Heart left ventricle (tissue), 13 donors: ENCODE results near the gene NKTR.

Source experiments
- POLR2A ChIP-seq, 2 donors: fragments of 450-650 bp; IDR thresholded peaks; one replicate each; pipeline ENCODE4 v1.6.1; 2017; ENCODE audit warnings: antibody characterized with exemption in 2 of 2, mild to moderate bottlenecking in 2 of 2, moderate library complexity in 2 of 2
- TF ChIP-seq, protein P1 (sequence below), 12 donors: fragments of 200-600 bp; sonication (generic) in 4 of 12; IDR thresholded peaks; one replicate each; pipeline versions ENCODE4 v1.5.0 to v1.8.0; 2018 to 2022; ENCODE audit warnings: antibody characterized with exemption in 12 of 12, mild to moderate bottlenecking in 5 of 12
- donor health status: ischemic (EF 13 %, LVEDD 7.1; RV severe dilation, severe dysfunction).
- donor health status: DM: no; HTN: yes; CAD: no.
- donor health status: DM: no; HTN: no; CAD: no.
- donor health status: ischemic (EF 25% LVEDD 6.9; RV normal size, moderate dysfunction).
- donor health status: ischemic (EF 25% LVEDD 5.7; RV mildly dilated, moderate dysfunction).
- donor health status: ischemic (EF 35%, LVEDD 5.7; RV mildly dilated, moderate dysfunction).
- donor health status: nonischemic (EF 11% LVEDD 7.7; RV severe dilation, severe dysfunction).
- donor health status: DM: yes; HTN: yes; CAD: no.
- donor health status: PGD.
- donor health status: ischemic (EF 29% LVEDD 5.4; RV normal size, mild dysfunction).
- donor health status: nonischemic (EF 23%, LVEDD 6.1; RV moderate dilation, normal function).

DNA sequence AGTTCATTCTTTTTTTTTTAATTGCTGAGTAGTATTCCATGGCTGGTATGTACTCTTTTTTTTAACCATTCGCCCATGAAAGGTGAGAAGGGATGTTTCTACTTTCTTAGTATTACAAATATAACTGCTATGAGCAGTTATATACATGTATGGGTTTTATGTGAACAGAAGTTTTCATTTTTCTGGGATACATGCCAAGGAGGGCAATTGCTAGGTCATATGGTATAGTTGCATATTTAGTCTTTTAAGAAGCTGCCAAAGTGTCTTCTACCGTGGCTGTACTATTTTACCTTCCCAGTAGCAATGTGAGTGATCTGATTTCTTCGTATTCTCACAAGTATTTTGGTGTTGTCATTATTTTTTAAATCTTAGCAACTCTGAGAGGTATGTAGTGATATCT lies 73.7 kb downstream of the NKTR start:
- TF ChIP-seq POLR2A (IDR thresholded peaks at IDR 0.05): no peak
- TF ChIP-seq, protein P1, sequence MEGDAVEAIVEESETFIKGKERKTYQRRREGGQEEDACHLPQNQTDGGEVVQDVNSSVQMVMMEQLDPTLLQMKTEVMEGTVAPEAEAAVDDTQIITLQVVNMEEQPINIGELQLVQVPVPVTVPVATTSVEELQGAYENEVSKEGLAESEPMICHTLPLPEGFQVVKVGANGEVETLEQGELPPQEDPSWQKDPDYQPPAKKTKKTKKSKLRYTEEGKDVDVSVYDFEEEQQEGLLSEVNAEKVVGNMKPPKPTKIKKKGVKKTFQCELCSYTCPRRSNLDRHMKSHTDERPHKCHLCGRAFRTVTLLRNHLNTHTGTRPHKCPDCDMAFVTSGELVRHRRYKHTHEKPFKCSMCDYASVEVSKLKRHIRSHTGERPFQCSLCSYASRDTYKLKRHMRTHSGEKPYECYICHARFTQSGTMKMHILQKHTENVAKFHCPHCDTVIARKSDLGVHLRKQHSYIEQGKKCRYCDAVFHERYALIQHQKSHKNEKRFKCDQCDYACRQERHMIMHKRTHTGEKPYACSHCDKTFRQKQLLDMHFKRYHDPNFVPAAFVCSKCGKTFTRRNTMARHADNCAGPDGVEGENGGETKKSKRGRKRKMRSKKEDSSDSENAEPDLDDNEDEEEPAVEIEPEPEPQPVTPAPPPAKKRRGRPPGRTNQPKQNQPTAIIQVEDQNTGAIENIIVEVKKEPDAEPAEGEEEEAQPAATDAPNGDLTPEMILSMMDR (IDR thresholded peaks at IDR 0.05): no peak
